Activated CD4-positive, alpha-beta memory T cell treated with anti-CD3 and anti-CD28 coated beads for 36 hours (primary cell): ENCODE measurements around the gene CACNB4. TPM values are rescaled to one million over a fixed set of nuclear protein-coding genes. Genes with fewer than 3 reads are reported as not detected.

Source experiments
- CTCF ChIA-PET: fragments of 350-600 bp; sonication (Branson Sonifier 250); formaldehyde crosslinking; loops from one replicate; lab custom pipeline; 2021; ENCODE audit warnings: antibody characterized with exemption, inconsistent platforms; lab: Charles Lee
- POLR2A ChIA-PET: fragments of 350-600 bp; sonication (Branson Sonifier 250); formaldehyde crosslinking; loops from one replicate; lab custom pipeline; 2021; ENCODE audit warnings: antibody characterized with exemption; lab: Charles Lee
- DNase-seq: peaks from one replicate; pipeline ENCODE4 v3.0.0-alpha.2; 2020
- H3K27ac Mint-ChIP-seq: one replicate; pipeline ENCODE4 v1.8.0; 2021; ENCODE audit warnings: mixed read lengths
- H3K27me3 Mint-ChIP-seq: one replicate; pipeline ENCODE4 v1.8.0; 2021; ENCODE audit warnings: mixed read lengths
- H3K36me3 Mint-ChIP-seq: one replicate; pipeline ENCODE4 v1.8.0; 2021; ENCODE audit warnings: mixed read lengths
- H3K4me1 Mint-ChIP-seq: one replicate; pipeline ENCODE4 v1.8.0; 2021; ENCODE audit warnings: low read depth, mixed read lengths
- H3K4me3 Mint-ChIP-seq: one replicate; pipeline ENCODE4 v1.8.0; 2021; ENCODE audit warnings: mild to moderate bottlenecking, mixed read lengths
- H3K9me3 Mint-ChIP-seq: one replicate; pipeline ENCODE4 v1.8.0; 2021; ENCODE audit warnings: mixed read lengths
- intact Hi-C: fragments of 100-400 bp; cut with micrococcal nuclease; formaldehyde crosslinking; loops from one replicate; pipeline ENCODE4 v1.15.1; 2023
- total RNA-seq, 2 experiments: library from RNA; stranded (reverse); gene quantifications; one replicate each; pipeline ENCODE4 v1.2.3, GENCODE V29; 2021

Gene CACNB4
- total RNA-seq, 2 experiments from 2014 or later = 0.19 to 0.48 TPM

DNA sequence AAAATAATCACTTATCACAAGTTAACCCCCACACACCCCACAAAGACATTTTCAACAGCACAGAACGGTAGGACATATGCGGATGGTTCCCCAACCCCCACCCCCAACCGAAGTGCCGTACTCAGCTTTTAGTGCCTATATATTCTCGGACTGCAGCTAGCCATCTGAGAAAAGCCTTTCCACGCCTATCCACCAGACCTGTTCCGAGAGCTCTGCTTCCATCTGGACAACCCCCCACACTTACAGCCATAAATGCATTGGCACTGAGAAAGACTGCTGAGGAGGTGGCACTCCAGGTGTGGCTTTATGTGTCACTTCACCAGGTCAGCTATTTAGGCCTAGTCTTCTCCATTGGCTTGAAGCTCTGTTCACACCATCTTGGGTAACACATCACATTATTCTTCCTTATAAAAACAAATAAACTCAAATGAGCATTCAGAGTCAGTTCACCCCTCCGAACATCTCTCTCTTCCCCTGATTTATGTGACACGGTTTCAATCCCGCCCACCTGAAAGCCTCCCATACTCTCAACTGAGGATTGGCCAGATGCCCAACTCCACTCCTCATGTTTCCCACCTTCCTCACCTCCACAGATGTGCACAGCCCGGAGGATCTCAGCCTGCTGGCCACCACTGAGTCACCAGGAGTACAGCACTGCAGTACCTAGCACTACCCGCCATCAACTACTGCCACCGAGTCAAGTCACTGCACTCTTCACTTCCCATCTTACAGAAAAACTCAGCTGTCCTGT, 127.4 kb downstream of the CACNB4 start:
- Mint-ChIP-seq H3K36me3 (no peaks in the 10 kb centered on the region), H3K9me3 (no peaks in the 10 kb centered on the region), H3K27me3 (peaks cover 5% of the 10 kb centered on the region), H3K27ac (no peak overlapping the region), H3K4me1 (peaks cover 5% of the 10 kb centered on the region), H3K4me3 (no peak overlapping the region)
- ChIA-PET CTCF (no interaction called here), POLR2A (no interaction called here)
- no peak for DNase-seq
- intact Hi-C loops = no loop called here

DNA sequence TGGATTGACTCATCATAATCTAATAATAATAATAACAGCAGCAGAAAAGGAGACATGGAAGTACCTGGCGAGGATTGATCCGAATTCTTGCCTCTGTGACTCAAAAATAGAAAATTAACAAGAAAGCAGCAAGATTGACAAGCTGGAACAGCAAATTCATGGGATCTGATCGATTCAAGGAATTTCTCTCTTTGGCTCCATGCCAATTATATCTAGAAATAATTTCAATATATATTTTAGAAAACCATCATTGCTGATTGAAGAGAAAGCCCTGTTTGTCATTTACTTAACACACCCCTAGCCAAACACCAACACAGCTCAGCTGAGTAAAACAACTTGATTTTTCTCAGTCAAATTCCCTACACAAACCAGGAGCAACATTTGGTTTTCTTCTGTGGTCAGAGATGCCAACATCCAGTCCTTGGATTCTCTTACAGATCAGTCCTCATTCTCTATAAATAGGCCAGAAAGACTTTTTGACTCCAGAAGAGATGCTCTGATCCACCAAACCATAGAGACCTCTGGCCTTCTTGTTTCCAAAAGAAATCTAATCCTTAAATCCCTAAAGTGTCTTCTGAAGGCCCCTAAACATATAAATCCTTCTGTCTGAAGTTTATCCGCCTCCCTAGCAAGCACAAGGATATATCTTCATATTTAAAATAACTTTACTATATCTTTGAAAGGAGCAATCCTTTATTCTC, 129.9 kb downstream of the CACNB4 start:
- peaks cover 2% of the 10 kb centered on the region for H3K27me3 Mint-ChIP-seq
- H3K36me3 Mint-ChIP-seq = no peaks in the 10 kb centered on the region
- H3K9me3 Mint-ChIP-seq = no peaks in the 10 kb centered on the region
- H3K4me3 Mint-ChIP-seq = no peak overlapping the region
- POLR2A ChIA-PET = no interaction called here
- intact Hi-C loops = no loop called here
- H3K27ac Mint-ChIP-seq = no peak overlapping the region
- DNase-seq = no peak
- CTCF ChIA-PET = interaction anchor here (1.0 kb wide), 1 partner anchor 27 kb away, joined by 3 read pairs; no protein-coding TSS in a partner anchor
- peaks cover 3% of the 10 kb centered on the region for H3K4me1 Mint-ChIP-seq

DNA sequence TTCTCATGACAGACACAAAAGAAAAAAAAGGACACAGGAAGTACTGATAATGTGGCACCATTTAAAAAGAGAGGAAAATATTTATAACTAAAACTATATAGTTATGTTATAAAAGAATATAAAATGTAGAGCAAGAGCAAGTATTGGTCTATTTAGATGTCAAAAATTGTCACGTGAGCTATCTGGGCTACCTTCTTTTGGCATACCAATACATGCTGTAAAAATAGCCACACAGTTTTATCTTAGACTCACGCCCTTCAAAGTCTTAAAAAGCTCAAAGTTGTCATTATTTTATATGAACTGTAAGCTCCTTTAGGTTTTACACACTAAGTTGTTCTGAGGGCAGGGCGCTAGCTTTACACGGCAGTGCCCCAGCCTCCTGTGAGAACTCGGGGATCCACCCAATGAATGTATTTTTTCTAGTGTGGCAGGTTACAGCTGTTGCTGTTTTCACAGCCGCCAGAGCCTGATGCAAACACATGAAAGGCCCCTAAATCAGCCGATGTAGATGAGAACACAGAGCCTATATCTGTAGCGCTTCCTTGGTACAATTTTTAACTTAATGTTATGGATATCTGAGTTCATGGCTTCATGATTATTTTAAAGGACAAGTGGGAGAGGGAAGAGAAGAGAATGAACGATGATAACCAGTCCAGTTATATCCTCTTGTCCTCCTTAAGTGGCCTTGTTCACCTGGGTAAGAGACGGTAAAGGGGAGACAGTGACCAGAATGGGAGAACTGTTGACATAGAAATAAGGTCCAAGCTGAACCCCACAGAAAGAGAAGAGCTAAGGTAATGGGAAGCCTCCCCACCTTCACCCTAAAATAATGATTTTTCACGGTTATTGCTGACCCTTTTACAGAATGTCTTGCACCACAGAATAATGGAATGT, 130.8 kb downstream of the CACNB4 start:
- Mint-ChIP-seq H3K4me1 (no peaks in the 10 kb centered on the region), H3K9me3 (no peaks in the 10 kb centered on the region), H3K27me3 (no peaks in the 10 kb centered on the region), H3K36me3 (no peaks in the 10 kb centered on the region), H3K27ac (no peak overlapping the region), H3K4me3 (no peak overlapping the region)
- intact Hi-C loops = no loop called here
- CTCF ChIA-PET = interaction anchor here (1.0 to 1.6 kb wide), 2 partner anchors 28 to 58 kb away, joined by 3 read pairs; no protein-coding TSS in a partner anchor
- DNase-seq = no peak
- POLR2A ChIA-PET = no interaction called here

DNA sequence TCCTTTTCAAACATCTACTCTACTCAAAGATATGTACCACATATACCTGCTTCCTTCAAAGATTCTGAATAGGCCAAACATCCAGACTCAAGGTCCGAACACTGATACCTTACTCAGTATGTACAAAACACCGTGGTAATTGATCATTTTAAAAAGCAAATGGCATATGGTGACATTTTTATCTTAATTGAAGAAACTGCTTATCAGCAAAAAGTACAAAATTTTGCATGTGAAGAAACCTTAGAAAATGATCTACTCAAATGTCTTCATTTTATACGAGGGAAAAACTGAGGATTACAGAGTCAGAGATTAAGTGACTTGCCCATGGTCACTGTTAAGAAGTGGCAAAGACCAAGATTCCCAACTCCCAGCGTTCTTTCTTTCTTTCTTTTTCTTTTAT, 133.0 kb downstream of the CACNB4 start:
- Mint-ChIP-seq H3K4me1 (no peaks in the 10 kb centered on the region), H3K4me3 (no peak overlapping the region), H3K27me3 (no peaks in the 10 kb centered on the region), H3K27ac (no peak overlapping the region), H3K36me3 (no peaks in the 10 kb centered on the region), H3K9me3 (no peaks in the 10 kb centered on the region)
- DNase-seq = no peak
- POLR2A ChIA-PET = no interaction called here
- CTCF ChIA-PET = interaction anchor here (1.3 kb wide), 1 partner anchor 60 kb away, joined by 3 read pairs; no protein-coding TSS in a partner anchor
- intact Hi-C loops = no loop called here

DNA sequence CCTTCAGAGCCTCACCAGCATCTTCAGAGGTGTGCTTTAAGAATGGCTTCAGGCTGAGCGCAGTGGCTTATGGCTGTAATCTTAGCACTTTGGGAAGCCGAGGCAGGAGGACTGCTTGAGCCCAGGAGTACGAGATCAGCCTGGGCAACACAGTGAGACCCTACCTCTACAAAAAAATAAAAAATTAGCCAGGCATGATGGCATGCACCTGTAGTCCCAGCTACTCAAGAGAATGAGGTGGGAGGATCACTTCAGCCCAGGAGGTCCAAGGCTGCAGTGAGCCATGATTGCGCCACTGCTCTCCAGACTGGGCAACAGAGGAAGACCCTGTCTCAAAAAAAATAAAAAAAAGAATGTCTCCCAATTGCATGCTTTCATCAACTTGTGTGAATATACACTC, 137.3 kb downstream of the CACNB4 start:
- no peaks in the 10 kb centered on the region for H3K36me3 Mint-ChIP-seq
- H3K4me3 Mint-ChIP-seq = no peak overlapping the region
- CTCF ChIA-PET = no interaction called here
- H3K27ac Mint-ChIP-seq = no peak overlapping the region
- POLR2A ChIA-PET = no interaction called here
- H3K4me1 Mint-ChIP-seq = no peaks in the 10 kb centered on the region
- no peaks in the 10 kb centered on the region for H3K27me3 Mint-ChIP-seq
- intact Hi-C loops = no loop called here
- H3K9me3 Mint-ChIP-seq = no peaks in the 10 kb centered on the region
- DNase-seq = no peak

DNA sequence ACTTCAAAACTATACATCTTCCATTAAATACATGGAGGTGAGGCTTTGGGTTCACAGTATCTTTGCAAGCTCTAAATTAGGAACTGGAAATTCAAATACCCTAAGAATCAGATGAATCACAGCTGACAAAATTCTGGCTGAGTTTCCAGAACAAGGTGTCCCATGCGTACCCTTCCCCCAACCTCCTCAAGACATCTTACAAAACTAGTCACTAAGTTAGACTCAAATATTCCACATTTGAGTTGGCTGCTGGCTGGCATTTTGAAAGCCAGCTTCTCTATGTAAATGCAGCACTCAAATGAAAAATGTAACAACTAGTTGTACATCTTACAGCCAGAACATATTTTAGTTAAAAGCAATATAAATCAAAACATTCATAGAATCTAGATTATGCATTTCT, 139.6 kb downstream of the CACNB4 start:
- H3K4me3 Mint-ChIP-seq = no peak overlapping the region
- no peaks in the 10 kb centered on the region for H3K27me3 Mint-ChIP-seq
- H3K4me1 Mint-ChIP-seq = no peaks in the 10 kb centered on the region
- no peaks in the 10 kb centered on the region for H3K36me3 Mint-ChIP-seq
- H3K27ac Mint-ChIP-seq = no peak overlapping the region
- DNase-seq = no peak
- intact Hi-C loops = no loop called here
- ChIA-PET POLR2A (no interaction called here), CTCF (interaction anchor here (1.7 kb wide), 1 partner anchor 11 kb away, joined by 4 read pairs; no protein-coding TSS in a partner anchor)
- H3K9me3 Mint-ChIP-seq = no peaks in the 10 kb centered on the region

DNA sequence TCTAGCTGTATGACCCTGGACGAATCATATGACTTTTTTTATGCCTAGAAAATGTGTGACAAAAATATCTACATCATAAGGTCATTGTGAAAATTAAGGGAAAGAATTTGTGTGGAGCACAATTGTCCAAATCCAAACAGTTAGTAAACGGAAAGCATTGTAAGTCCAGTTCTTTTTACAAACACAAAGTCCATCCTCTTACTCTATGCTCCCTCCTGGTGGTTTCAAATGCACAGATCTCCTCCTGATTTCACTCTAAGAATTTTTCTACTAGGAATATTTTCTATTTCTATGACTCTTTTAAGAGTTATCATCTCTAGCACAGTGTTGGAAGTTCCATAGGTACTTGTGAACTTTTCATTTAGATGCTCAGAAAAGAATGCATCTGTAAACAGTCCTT, 145.4 kb downstream of the CACNB4 start:
- Mint-ChIP-seq H3K27me3 (peaks cover 5% of the 10 kb centered on the region), H3K9me3 (no peaks in the 10 kb centered on the region), H3K4me3 (no peak overlapping the region), H3K27ac (no peak overlapping the region), H3K36me3 (no peaks in the 10 kb centered on the region), H3K4me1 (no peaks in the 10 kb centered on the region)
- CTCF ChIA-PET = no interaction called here
- intact Hi-C loops = no loop called here
- no peak for DNase-seq
- POLR2A ChIA-PET = no interaction called here

DNA sequence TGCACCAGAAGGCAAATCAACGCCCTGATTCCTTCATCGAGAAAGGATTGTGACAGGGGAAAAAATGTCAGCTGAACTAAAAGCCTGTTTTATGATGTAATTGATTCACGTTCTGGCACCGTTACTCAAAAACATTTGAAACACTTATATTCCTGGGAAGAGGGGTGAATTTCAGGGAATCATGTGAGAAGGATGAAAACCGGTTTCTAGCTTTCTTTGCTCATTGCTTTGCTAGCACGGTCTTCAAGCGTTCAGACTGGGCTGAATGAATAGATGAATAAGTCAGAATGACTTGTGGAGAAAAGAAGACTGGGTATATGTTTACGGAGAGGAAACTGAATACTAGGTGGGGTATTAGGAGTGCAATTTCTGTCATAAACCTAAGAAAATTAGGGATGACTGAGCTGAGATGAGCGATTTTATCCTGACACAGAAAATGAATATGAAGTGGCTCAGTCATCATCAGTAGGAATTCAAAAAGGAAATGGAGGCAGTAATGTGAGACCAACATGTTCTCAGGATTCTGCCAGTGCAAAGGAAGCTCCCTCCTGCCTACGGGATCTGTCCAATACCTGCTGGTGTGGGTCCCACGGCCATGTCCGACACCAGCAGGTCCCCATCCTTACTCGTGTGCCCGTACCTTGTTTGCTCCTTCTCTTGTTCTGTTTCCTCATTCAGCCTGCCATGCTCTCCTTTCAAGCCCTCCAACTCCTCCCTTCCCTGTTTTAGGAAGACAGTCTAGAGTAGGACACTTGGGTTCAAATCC, 146.0 kb downstream of the CACNB4 start:
- no peak for DNase-seq
- H3K4me3 Mint-ChIP-seq = no peak overlapping the region
- H3K27ac Mint-ChIP-seq = no peak overlapping the region
- H3K4me1 Mint-ChIP-seq = no peaks in the 10 kb centered on the region
- H3K9me3 Mint-ChIP-seq = no peaks in the 10 kb centered on the region
- ChIA-PET CTCF (no interaction called here), POLR2A (no interaction called here)
- peaks cover 5% of the 10 kb centered on the region for H3K27me3 Mint-ChIP-seq
- no peaks in the 10 kb centered on the region for H3K36me3 Mint-ChIP-seq
- intact Hi-C loops = no loop called here

DNA sequence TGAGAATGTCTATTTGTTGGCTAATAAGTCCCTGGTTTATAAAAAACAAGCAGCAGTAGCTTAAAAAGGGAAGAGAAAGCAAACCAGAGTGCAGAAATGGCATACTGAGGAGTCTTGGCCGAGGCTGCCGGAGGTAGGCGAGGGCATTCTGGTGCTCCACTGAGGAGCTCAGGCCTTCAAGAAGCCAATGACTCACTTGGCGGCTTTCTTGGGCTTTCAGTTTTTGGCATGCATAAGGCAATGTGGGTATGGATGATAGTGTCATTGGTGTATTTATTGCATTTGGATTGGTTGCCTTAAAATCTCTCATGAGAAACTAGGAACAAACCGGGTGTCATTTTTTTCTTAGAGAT, 151.1 kb downstream of the CACNB4 start:
- Mint-ChIP-seq H3K27me3 (peaks cover 12% of the 10 kb centered on the region), H3K27ac (no peak overlapping the region), H3K36me3 (no peaks in the 10 kb centered on the region), H3K4me1 (no peaks in the 10 kb centered on the region), H3K4me3 (no peak overlapping the region), H3K9me3 (peaks cover 5% of the 10 kb centered on the region)
- DNase-seq = no peak
- ChIA-PET CTCF (interaction anchor here (1.0 to 1.2 kb wide), 2 partner anchors 11 kb away, joined by 3 to 4 read pairs; no protein-coding TSS in a partner anchor), POLR2A (no interaction called here)
- intact Hi-C loops = no loop called here

DNA sequence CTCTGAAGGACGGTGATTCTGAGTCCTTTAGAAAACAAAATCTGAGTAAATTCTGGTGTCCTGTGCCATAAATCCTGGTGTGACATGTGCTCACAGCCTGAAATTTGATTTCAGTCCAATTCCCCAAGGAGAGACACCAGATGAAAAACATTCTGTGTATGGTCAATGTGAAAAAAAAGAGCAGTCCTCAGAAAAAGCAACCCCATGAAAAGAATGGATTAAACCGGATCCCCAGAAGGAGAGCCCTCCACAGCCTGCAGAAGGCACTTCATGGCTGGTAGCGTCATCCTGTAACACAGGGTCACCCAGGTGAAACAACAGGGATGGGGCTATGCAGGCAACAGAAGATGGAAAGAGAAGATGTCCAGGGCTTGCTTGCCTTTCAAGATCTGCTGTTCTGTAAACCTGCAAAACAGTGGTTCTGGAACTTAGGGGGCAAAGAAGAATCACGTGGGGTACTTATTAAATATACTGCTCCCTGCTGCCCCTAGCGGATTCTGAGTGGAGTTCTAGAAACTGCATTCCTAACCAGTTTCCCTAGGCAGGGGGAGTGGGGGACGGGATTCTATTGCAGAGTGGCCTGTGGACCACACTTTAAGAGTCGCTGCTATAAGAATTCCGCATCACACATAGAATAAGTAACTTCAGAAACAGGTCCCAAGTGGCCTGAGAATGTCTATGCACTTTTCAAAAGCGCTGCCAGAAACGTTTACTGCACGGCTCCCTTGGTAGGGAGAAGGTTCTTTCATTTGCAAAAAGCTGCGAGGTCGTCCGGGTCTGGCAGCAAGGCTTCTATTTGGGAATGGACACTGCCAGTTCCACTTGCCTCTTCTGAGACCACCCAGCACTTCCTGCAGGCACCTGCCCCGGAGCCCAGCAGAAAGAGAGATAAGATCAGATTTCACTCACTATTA, 151.7 kb downstream of the CACNB4 start:
- no peak overlapping the region for H3K27ac Mint-ChIP-seq
- ChIA-PET CTCF (interaction anchor here (1.2 kb wide), 1 partner anchor 12 kb away, joined by 4 read pairs; no protein-coding TSS in a partner anchor), POLR2A (no interaction called here)
- no peak overlapping the region for H3K4me3 Mint-ChIP-seq
- H3K36me3 Mint-ChIP-seq = no peaks in the 10 kb centered on the region
- no peaks in the 10 kb centered on the region for H3K4me1 Mint-ChIP-seq
- peaks cover 9% of the 10 kb centered on the region for H3K9me3 Mint-ChIP-seq
- peak; percentile 23 for DNase-seq
- peaks cover 12% of the 10 kb centered on the region for H3K27me3 Mint-ChIP-seq
- intact Hi-C loops = no loop called here
